ENCODE measurements around the gene COL24A1. TPM values are rescaled to one million over a fixed set of nuclear protein-coding genes. Genes with fewer than 3 reads are reported as not detected.

The COL24A1 gene
- total RNA-seq, 1 experiment from 2014 or later = not detected

- DNase-seq (ENCODE audit: unreplicated experiment) = no peak
- TF ChIP-seq, protein P1, sequence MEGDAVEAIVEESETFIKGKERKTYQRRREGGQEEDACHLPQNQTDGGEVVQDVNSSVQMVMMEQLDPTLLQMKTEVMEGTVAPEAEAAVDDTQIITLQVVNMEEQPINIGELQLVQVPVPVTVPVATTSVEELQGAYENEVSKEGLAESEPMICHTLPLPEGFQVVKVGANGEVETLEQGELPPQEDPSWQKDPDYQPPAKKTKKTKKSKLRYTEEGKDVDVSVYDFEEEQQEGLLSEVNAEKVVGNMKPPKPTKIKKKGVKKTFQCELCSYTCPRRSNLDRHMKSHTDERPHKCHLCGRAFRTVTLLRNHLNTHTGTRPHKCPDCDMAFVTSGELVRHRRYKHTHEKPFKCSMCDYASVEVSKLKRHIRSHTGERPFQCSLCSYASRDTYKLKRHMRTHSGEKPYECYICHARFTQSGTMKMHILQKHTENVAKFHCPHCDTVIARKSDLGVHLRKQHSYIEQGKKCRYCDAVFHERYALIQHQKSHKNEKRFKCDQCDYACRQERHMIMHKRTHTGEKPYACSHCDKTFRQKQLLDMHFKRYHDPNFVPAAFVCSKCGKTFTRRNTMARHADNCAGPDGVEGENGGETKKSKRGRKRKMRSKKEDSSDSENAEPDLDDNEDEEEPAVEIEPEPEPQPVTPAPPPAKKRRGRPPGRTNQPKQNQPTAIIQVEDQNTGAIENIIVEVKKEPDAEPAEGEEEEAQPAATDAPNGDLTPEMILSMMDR (IDR thresholded peaks at IDR 0.05; ENCODE audit: unreplicated experiment) = no peak
- no peaks in the 10 kb centered on the region for H3K36me3 Mint-ChIP-seq (ENCODE audit: insufficient read depth, unreplicated experiment)
- no peaks in the 10 kb centered on the region for H3K9me3 Mint-ChIP-seq (ENCODE audit: unreplicated experiment)
- ChIA-PET POLR2A (no interaction called here), CTCF (interaction anchor here (1.4 kb wide), 1 partner anchor 108 kb away, joined by 5 read pairs; no protein-coding TSS in a partner anchor)
- no TSS peak for BruUV-seq (replicated peaks)
- H3K27me3 Mint-ChIP-seq (ENCODE audit: insufficient read depth, unreplicated experiment) = peaks cover 30% of the 10 kb centered on the region
- H3K4me1 Mint-ChIP-seq (ENCODE audit: insufficient read depth, unreplicated experiment) = no peaks in the 10 kb centered on the region
- intact Hi-C loops (cut with micrococcal nuclease) = no loop called here
- no peak overlapping the region for H3K4me3 Mint-ChIP-seq (ENCODE audit: unreplicated experiment)
- H3K27ac Mint-ChIP-seq (ENCODE audit: low read depth, unreplicated experiment) = no peak overlapping the region
These were observed 2.7 kb downstream of the COL24A1 start for GRCh38 chr1:86153836-86154235.

GRCh38 chr1:86152887-86153286 lies 3.7 kb downstream of the COL24A1 start:
- ChIA-PET CTCF (interaction anchor here (1.4 kb wide), 1 partner anchor 107 kb away, joined by 5 read pairs; no protein-coding TSS in a partner anchor), POLR2A (no interaction called here)
- intact Hi-C loops (cut with micrococcal nuclease) = no loop called here
- H3K36me3 Mint-ChIP-seq (ENCODE audit: insufficient read depth, unreplicated experiment) = no peaks in the 10 kb centered on the region
- TF ChIP-seq, protein P1 (IDR thresholded peaks at IDR 0.05; ENCODE audit: unreplicated experiment) = no peak
- no peaks in the 10 kb centered on the region for H3K9me3 Mint-ChIP-seq (ENCODE audit: unreplicated experiment)
- H3K27me3 Mint-ChIP-seq (ENCODE audit: insufficient read depth, unreplicated experiment) = peaks cover 22% of the 10 kb centered on the region
- no peak for DNase-seq (ENCODE audit: unreplicated experiment)
- no peaks in the 10 kb centered on the region for H3K4me1 Mint-ChIP-seq (ENCODE audit: insufficient read depth, unreplicated experiment)
- BruUV-seq (replicated peaks) = no TSS peak
- H3K4me3 Mint-ChIP-seq (ENCODE audit: unreplicated experiment) = no peak overlapping the region
- H3K27ac Mint-ChIP-seq (ENCODE audit: low read depth, unreplicated experiment) = no peak overlapping the region

- Mint-ChIP-seq H3K4me1 (ENCODE audit: insufficient read depth, unreplicated experiment) (no peaks in the 10 kb centered on the region), H3K27me3 (ENCODE audit: insufficient read depth, unreplicated experiment) (peaks cover 7% of the 10 kb centered on the region), H3K4me3 (ENCODE audit: unreplicated experiment) (no peak overlapping the region), H3K9me3 (ENCODE audit: unreplicated experiment) (no peaks in the 10 kb centered on the region), H3K36me3 (ENCODE audit: insufficient read depth, unreplicated experiment) (no peaks in the 10 kb centered on the region), H3K27ac (ENCODE audit: low read depth, unreplicated experiment) (no peak overlapping the region)
- intact Hi-C loops (cut with micrococcal nuclease) = no loop called here
- POLR2A ChIA-PET = no interaction called here
- DNase-seq (ENCODE audit: unreplicated experiment) = no peak
- TF ChIP-seq, protein P1 (IDR thresholded peaks at IDR 0.05; ENCODE audit: unreplicated experiment) = no peak
- CTCF ChIA-PET = no interaction called here
- no TSS peak for BruUV-seq (replicated peaks)
These were observed 5.1 kb downstream of the COL24A1 start for GRCh38 chr1:86151427-86151826.

DNA sequence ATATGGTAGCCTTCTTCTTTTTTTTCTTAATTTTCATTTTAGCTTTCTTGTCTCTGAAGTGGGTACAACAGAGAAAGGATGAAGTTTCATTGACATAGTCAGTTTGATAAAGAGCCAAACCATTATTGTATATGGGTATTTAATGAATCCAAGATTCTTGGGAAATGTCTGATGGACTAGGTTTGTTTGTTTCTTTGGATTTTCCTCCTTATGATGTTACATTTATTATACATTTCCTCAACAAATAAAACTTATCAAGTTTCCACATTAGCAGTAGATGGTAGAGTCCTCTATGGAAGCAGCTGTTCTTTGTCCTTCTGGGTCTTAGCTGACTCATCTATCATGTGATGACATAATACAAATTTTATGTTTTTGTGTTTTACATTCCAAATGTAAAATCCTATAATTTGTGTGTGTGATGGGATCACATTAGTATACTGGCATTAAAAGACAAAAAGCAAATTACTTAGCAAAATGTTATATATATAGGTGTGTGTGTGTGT lies 6.0 kb downstream of the COL24A1 start:
- no peak for DNase-seq (ENCODE audit: unreplicated experiment)
- Mint-ChIP-seq H3K27me3 (ENCODE audit: insufficient read depth, unreplicated experiment) (no peaks in the 10 kb centered on the region), H3K36me3 (ENCODE audit: insufficient read depth, unreplicated experiment) (no peaks in the 10 kb centered on the region), H3K27ac (ENCODE audit: low read depth, unreplicated experiment) (no peak overlapping the region), H3K4me3 (ENCODE audit: unreplicated experiment) (no peak overlapping the region), H3K4me1 (ENCODE audit: insufficient read depth, unreplicated experiment) (no peaks in the 10 kb centered on the region), H3K9me3 (ENCODE audit: unreplicated experiment) (no peaks in the 10 kb centered on the region)
- ChIA-PET CTCF (no interaction called here), POLR2A (no interaction called here)
- TF ChIP-seq, protein P1 (IDR thresholded peaks at IDR 0.05; ENCODE audit: unreplicated experiment) = no peak
- intact Hi-C loops (cut with micrococcal nuclease) = no loop called here
- BruUV-seq (replicated peaks) = no TSS peak

All from MCF 10A (cell line).